Gastrocnemius medialis (tissue), 4 donors: ENCODE data around the gene ANAPC13. TPM values are rescaled to one million over a fixed set of nuclear protein-coding genes. Genes with fewer than 3 reads are reported as not detected.

Source experiments
- ATAC-seq, 2 donors: fragments of 150-250 bp; one replicate each; pipeline ENCODE4 v1.9.1; 2016
- DNase-seq, 2 donors: peaks; one replicate each; pipeline ENCODE4 v3.0.0-alpha.2; 2019
- H3K27ac ChIP-seq, 4 donors: fragments of 200-600 bp; sonication (generic); 1 replicate in 1 of 4; 2 replicates in 3 of 4; pipeline ENCODE4 v1.5.1; 2016 to 2018; ENCODE audit warnings: mild to moderate bottlenecking in 2 of 4, moderate library complexity in 1 of 4
- H3K27me3 ChIP-seq, 3 donors: fragments of 200-600 bp; sonication (generic) in 2 of 3; 1 replicate in 1 of 3; 2 replicates in 2 of 3; pipeline versions ENCODE4 v1.5.1 to v1.6.0; 2016 to 2019; ENCODE audit warnings: mild to moderate bottlenecking in 1 of 3, moderate library complexity in 1 of 3
- H3K36me3 ChIP-seq, 2 donors: fragments of 200-600 bp; sonication (generic) in 1 of 2; one replicate each; pipeline ENCODE4 v1.5.1; 2017 to 2018
- H3K4me1 ChIP-seq, 2 donors: fragments of 200-600 bp; sonication (generic) in 1 of 2; one replicate each; pipeline ENCODE4 v1.5.1; 2016 to 2017; ENCODE audit warnings: mild to moderate bottlenecking in 2 of 2
- H3K4me3 ChIP-seq, 4 donors: fragments of 200-600 bp; sonication (generic) in 3 of 4; 1 replicate in 1 of 4; 2 replicates in 3 of 4; pipeline ENCODE4 v1.5.1; 2016 to 2019; ENCODE audit warnings: mild to moderate bottlenecking in 2 of 4
- H3K9me3 ChIP-seq, 3 donors: fragments of 200-600 bp; sonication (generic) in 2 of 3; 1 replicate in 1 of 3; 2 replicates in 2 of 3; pipeline ENCODE4 v1.5.1; 2016 to 2019
- POLR2A ChIP-seq, 2 donors: fragments of 450-650 bp; IDR thresholded peaks; one replicate each; pipeline ENCODE4 v1.6.1; 2017; ENCODE audit warnings: antibody characterized with exemption in 2 of 2, mild to moderate bottlenecking in 2 of 2, moderate library complexity in 2 of 2
- in situ Hi-C, 4 donors: fragments of 200-750 bp; cut with MboI; loops; one replicate each; pipeline versions ENCODE4 v1.15.0 to v1.8.0; 2017; ENCODE audit warnings: low sequenced_read_pairs in 4 of 4
- intact Hi-C: fragments of 100-400 bp; cut with DNase I; formaldehyde crosslinking; loops from one replicate; pipeline ENCODE4 v1.15.1; 2023; ENCODE audit warnings: low total_unique reads
- total RNA-seq, 4 donors: library from RNA; depleted of rRNA; stranded (reverse); fragments of >200 nt; gene quantifications; one replicate each; pipeline versions ENCODE4 v1.1.0 to v1.2.3, GENCODE V29; 2016
- TF ChIP-seq, protein P1 (sequence below), 5 experiments: fragments of 450-650 bp in 3 of 5; fragments of 200-600 bp in 2 of 5; sonication (generic) in 2 of 5; IDR thresholded peaks in 4 of 5; conservative IDR thresholded peaks in 1 of 5; 1 replicate in 4 of 5; 2 replicates in 1 of 5; pipeline ENCODE4 v1.5.1; 2016 to 2019; ENCODE audit warnings: antibody characterized with exemption in 5 of 5, mild to moderate bottlenecking in 3 of 5, moderate library complexity in 3 of 5

The ANAPC13 gene
- total RNA-seq, 4 donors from 2014 or later: 32.3 to 82.2 (median 78.7) TPM

DNA sequence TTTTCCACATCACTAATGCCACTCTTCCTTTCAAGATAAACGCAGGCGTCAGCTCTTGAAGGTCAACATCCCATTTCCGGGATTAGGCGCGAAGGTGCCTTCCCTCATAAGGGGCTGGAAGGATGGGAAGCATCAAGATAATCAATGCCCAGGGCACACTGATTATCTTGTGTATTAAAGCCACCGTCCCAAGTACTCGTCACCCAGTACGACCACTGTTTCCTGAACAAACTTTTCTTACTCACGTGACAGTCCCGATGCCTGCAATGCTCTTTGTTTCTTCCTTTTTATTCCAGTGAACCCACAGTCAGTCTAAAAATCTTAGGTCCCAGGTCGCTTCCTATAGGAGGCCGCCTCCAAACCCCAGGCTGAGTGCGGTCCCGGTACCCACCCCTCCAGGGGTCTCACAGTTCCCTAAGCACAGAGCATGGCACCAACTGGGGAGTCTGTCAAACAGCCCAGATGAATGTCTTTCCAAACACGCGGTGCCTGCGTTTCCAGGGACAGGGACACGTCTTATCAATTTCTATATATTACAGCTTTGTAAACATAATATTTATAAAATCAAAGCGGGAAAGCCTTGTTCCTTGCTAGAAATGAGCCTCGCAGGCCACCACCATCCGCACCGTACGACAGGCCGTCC, 589 bp downstream of the ANAPC13 start:
- Histone ChIP-seq H3K4me1 (peaks cover 35% of the 10 kb centered on the region in 2 donors), H3K27ac (peak overlapping the region; percentile 93 to 99 (median 97)), H3K36me3 (peaks cover 0 to 20% of the 10 kb centered on the region in 2 donors), H3K4me3 (peak overlapping the region; percentile 68 to 99 (median 90)), H3K27me3 (no peaks in the 10 kb centered on the region), H3K9me3 (no peaks in the 10 kb centered on the region)
- no peak for DNase-seq
- ATAC-seq: peak; percentile 2
- TF ChIP-seq, protein P1, sequence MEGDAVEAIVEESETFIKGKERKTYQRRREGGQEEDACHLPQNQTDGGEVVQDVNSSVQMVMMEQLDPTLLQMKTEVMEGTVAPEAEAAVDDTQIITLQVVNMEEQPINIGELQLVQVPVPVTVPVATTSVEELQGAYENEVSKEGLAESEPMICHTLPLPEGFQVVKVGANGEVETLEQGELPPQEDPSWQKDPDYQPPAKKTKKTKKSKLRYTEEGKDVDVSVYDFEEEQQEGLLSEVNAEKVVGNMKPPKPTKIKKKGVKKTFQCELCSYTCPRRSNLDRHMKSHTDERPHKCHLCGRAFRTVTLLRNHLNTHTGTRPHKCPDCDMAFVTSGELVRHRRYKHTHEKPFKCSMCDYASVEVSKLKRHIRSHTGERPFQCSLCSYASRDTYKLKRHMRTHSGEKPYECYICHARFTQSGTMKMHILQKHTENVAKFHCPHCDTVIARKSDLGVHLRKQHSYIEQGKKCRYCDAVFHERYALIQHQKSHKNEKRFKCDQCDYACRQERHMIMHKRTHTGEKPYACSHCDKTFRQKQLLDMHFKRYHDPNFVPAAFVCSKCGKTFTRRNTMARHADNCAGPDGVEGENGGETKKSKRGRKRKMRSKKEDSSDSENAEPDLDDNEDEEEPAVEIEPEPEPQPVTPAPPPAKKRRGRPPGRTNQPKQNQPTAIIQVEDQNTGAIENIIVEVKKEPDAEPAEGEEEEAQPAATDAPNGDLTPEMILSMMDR (IDR thresholded peaks at IDR 0.05 in 4 of 5, conservative IDR thresholded peaks at IDR 0.05 in 1 of 5): no peak
- TF ChIP-seq POLR2A (IDR thresholded peaks at IDR 0.05): no peak
- in situ Hi-C loops: loop anchor here in 1 of 4 donors (25.0 kb wide), 1 partner anchor 673 kb away; the partner anchor contains the start of gene SRPRB
- intact Hi-C loops: loop anchor here (5.0 to 10.0 kb wide), 2 partner anchors 680 to 913 kb away; partner anchors contain the start of genes CDV3 and SRPRB

GRCh38 chr3:134483195-134483900, 2.4 kb downstream of the ANAPC13 start:
- H3K36me3 ChIP-seq: peaks cover 0 to 30% of the 10 kb centered on the region in 2 donors
- peaks cover 35% of the 10 kb centered on the region in 2 donors for H3K4me1 ChIP-seq
- intact Hi-C loops: loop anchor here (10.0 kb wide), 1 partner anchor 679 kb away; the partner anchor contains the start of gene SRPRB
- H3K9me3 ChIP-seq: no peaks in the 10 kb centered on the region
- H3K27ac ChIP-seq: peak overlapping the region in 3 of 4 donors; percentile 34 to 99 (median 59)
- no peak for TF ChIP-seq POLR2A (IDR thresholded peaks at IDR 0.05)
- TF ChIP-seq, protein P1 (IDR thresholded peaks at IDR 0.05 in 4 of 5, conservative IDR thresholded peaks at IDR 0.05 in 1 of 5): no peak
- no peak overlapping the region for H3K4me3 ChIP-seq
- in situ Hi-C loops: loop anchor here in 1 of 4 donors (25.0 kb wide), 1 partner anchor 671 kb away; the partner anchor contains the start of gene SRPRB
- DNase-seq (no peak), ATAC-seq (no peak)
- H3K27me3 ChIP-seq: no peaks in the 10 kb centered on the region

DNA sequence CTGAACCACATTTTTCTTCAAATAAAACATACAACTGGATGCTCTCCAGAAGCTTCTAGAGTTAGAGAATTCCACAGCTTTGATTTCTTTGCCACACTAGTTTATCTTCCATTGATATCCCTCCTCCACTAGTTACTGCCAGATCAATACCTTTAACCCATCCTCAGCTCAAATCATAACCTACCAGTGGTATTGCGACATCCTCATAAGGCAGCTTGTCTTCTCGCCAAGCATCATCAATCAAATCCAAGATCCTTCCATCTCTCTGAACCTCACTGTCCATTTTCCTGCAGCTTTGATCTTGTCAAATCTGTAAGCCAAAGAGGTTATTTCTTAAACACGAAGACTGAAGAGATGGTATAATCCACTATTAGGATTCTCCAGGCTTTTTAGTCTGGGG, 3.2 kb downstream of the ANAPC13 start:
- H3K36me3 ChIP-seq: peaks cover 0 to 38% of the 10 kb centered on the region in 2 donors
- DNase-seq (no peak), ATAC-seq (no peak)
- intact Hi-C loops: loop anchor here (10.0 kb wide), 1 partner anchor 678 kb away; the partner anchor contains the start of gene SRPRB
- H3K9me3 ChIP-seq: no peaks in the 10 kb centered on the region
- no peak overlapping the region for H3K4me3 ChIP-seq
- in situ Hi-C loops: loop anchor here in 1 of 4 donors (25.0 kb wide), 1 partner anchor 670 kb away; the partner anchor contains the start of gene SRPRB
- no peak for TF ChIP-seq POLR2A (IDR thresholded peaks at IDR 0.05)
- TF ChIP-seq, protein P1 (IDR thresholded peaks at IDR 0.05 in 4 of 5, conservative IDR thresholded peaks at IDR 0.05 in 1 of 5): no peak
- H3K27ac ChIP-seq: peak overlapping the region in 3 of 4 donors; percentile 34 to 99 (median 59)
- no peaks in the 10 kb centered on the region for H3K27me3 ChIP-seq
- H3K4me1 ChIP-seq: peaks cover 29 to 33% of the 10 kb centered on the region in 2 donors

DNA sequence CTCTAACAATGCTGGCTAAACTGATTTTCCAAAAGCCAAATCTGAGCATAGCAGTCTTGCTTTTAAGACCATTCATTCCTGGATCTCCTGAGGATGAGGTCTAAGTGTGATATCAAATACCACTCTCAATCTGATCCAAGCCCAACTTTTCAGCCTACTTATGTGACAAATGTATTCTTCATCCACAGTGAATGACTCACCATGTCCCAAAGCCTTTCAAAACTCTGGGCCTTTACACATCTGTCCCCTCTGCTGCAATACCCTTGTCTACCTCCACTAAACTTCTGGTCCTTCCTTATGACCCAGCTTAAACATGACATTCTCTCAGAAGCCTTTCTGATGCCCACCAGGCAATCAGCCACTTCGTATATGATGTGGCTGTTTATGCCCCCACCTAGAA, 4.6 kb downstream of the ANAPC13 start:
- Histone ChIP-seq H3K9me3 (no peaks in the 10 kb centered on the region), H3K27ac (no peak overlapping the region), H3K4me1 (peaks cover 30 to 37% of the 10 kb centered on the region in 2 donors), H3K27me3 (no peaks in the 10 kb centered on the region), H3K4me3 (no peak overlapping the region), H3K36me3 (peaks cover 0 to 42% of the 10 kb centered on the region in 2 donors)
- TF ChIP-seq POLR2A (IDR thresholded peaks at IDR 0.05): no peak
- TF ChIP-seq, protein P1 (IDR thresholded peaks at IDR 0.05 in 4 of 5, conservative IDR thresholded peaks at IDR 0.05 in 1 of 5): no peak
- in situ Hi-C loops (loop anchor here in 1 of 4 donors (25.0 kb wide), 1 partner anchor 669 kb away; the partner anchor contains the start of gene SRPRB), intact Hi-C loops (loop anchor here (10.0 kb wide), 1 partner anchor 676 kb away; the partner anchor contains the start of gene SRPRB)
- ATAC-seq: no peak
- no peak for DNase-seq
